ENCODE data around the gene HOXD9.

DNA sequence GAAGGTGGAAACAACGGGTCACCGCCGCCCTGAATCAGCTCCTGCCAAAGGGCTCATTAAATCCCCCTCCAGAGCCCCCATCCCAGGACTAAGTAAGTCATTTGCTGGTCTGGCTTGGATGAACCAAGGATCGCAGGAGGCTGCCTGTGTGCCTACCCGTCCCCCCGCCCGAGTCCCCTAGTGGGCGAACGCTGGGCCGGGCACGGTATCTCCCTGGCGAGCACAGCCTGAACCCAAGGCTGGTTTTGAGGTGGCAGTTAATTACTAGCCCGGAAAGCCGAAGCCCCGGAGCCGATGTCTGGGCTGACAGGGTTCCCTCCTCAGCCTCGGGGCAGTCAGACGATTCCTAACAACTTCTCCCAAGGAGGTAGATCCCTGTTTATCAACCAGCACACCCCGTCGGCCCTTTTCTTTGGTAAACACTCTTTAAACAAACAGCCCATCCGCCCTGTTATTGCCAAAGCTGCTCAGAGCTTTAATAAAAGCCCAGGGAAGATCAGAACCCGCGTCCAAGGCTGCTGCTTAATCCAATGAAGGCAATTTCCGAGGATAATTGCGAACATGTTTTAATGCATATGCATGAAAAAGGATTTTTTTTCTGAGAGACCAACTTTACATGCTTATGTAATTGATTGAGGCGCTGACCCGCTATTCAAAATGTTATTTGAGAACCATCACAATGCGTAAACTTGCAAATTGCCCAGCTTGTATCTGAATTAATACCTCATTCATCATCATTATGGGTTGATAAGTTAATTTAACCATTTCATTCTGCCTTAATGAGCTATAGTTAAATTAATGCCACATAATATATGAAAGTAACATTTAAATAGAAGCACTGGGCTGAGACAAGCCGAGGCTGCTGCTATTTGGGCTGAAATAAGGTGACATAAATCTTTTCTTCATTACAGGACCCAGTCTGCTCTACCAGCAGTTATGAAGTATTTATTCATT lies 49.3 kb upstream of the HOXD9 start:
- TF ChIP-seq, protein P1, sequence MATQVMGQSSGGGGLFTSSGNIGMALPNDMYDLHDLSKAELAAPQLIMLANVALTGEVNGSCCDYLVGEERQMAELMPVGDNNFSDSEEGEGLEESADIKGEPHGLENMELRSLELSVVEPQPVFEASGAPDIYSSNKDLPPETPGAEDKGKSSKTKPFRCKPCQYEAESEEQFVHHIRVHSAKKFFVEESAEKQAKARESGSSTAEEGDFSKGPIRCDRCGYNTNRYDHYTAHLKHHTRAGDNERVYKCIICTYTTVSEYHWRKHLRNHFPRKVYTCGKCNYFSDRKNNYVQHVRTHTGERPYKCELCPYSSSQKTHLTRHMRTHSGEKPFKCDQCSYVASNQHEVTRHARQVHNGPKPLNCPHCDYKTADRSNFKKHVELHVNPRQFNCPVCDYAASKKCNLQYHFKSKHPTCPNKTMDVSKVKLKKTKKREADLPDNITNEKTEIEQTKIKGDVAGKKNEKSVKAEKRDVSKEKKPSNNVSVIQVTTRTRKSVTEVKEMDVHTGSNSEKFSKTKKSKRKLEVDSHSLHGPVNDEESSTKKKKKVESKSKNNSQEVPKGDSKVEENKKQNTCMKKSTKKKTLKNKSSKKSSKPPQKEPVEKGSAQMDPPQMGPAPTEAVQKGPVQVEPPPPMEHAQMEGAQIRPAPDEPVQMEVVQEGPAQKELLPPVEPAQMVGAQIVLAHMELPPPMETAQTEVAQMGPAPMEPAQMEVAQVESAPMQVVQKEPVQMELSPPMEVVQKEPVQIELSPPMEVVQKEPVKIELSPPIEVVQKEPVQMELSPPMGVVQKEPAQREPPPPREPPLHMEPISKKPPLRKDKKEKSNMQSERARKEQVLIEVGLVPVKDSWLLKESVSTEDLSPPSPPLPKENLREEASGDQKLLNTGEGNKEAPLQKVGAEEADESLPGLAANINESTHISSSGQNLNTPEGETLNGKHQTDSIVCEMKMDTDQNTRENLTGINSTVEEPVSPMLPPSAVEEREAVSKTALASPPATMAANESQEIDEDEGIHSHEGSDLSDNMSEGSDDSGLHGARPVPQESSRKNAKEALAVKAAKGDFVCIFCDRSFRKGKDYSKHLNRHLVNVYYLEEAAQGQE (IDR thresholded peaks at IDR 0.05; ENCODE audit: insufficient read depth in 1 of 2, low read depth in 2 of 2, low read length in 2 of 2), result no peak
- no peak for TF ChIP-seq SIN3A (IDR thresholded peaks at IDR 0.05; ENCODE audit: borderline replicate concordance, insufficient read depth, low read length)
- no peak for TF ChIP-seq POLR2AphosphoS5 (IDR thresholded peaks at IDR 0.05; ENCODE audit: low read depth, low read length)

Measured in PFSK-1 (cell line).